Activated gamma-delta T cell (primary cell): Measurements from ENCODE around the gene HERC6.
"Not testable (repeated sequence)": the region's sequence is repeated elsewhere in the genome, so short reads cannot be mapped to it uniquely, and the experiment has no call there.

Experiments used
- DNase-seq: peaks from one replicate; lab custom pipeline; 2025; lab: John Stamatoyannopoulos, UW

The HERC6 gene

DNA sequence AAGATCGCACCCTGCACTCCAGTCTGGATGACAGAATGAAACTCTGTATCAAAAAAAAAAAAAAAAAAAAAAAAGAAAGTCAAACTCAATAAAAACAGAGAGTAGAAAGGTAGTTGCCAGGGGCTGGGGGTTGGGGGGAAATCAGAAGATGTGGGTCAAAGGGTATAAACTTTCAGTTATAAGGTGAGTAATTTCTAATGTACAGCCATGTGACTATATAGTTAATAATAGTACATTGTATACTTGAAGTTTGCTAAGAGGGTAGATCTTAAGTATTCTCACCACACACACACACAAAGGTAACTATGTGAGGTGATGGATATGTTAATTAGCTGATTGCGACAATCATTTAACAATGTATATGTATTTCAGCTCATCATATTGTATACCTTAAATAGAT lies 11.5 kb downstream of the HERC6 start:
- no peak for DNase-seq

GRCh38 chr4:88391703-88392102 lies 13.1 kb downstream of the HERC6 start:
- DNase-seq = no peak

DNA sequence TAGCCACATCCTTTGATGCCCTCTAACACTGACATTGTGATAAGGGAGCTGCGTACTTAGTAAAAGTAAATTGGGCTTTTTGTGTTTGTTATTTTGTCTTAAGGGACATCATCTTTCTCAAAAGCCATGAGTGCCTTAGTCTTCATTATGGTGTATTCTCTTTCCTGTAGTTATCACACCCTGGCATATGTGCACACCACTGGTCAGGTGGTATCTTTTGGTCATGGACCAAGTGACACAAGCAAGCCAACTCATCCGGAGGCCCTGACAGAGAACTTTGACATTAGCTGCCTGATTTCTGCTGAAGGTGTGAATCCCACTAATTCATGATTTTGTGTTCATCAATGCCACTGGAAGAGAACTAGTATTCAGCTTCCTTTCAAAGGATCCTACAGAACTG lies 18.0 kb downstream of the HERC6 start:
- DNase-seq = no peak

DNA sequence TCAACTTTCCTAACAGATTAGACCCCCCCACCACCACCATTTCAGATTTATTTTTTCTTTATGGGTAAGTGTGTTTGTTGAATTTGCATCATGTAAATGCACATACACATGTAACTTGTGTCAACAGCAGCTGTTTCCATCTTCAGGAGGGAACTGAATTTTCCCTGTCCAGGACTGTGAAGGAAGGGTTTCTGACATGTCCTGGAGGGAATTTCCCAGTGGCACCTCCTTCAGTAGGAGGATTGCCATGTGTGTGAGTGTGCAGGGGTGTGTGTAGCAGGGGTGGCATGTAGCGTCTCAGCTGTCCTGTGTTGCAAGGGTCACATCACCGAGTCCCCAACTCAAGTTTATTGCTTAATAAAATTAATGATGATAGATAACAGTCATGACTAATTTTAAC lies 19.7 kb downstream of the HERC6 start:
- DNase-seq = no peak

DNA sequence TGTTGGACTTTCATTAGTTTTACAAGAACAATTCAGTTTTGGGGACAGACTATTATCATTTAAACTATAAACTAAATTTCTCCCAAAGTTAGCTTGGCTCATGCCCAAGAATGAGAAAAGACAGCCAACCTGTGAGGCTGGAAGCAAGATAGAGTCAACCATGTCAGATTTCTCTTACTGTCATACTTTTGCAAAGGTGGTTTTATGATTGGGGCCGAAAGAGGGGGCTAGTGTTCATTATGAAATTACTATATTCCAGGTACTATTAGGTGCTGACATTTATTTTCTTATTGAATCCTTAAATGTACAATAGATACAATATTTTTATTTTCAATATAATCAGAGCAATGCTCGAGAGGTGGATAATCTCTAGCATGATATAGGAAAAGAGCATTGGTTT lies 30.6 kb downstream of the HERC6 start:
- no peak for DNase-seq

DNA sequence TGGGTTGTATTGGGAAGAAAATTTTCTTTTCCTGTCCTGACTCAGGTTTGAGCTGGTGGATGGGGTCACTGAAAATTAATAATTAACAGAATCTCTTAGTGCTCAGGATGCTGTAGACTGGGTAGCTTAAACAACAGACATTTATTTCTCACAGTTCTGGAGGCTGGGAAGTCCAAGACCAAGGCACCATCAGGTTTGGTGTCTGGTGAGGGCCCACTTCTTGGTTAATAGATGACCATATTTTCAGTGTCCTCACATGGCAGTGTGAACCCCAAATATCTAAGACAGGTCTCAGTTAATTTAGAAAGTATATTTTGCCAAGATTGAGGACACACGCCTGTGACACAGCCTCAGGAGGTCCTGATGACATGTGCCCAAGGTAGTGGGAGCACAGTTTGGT lies 31.1 kb downstream of the HERC6 start:
- DNase-seq = no peak

DNA sequence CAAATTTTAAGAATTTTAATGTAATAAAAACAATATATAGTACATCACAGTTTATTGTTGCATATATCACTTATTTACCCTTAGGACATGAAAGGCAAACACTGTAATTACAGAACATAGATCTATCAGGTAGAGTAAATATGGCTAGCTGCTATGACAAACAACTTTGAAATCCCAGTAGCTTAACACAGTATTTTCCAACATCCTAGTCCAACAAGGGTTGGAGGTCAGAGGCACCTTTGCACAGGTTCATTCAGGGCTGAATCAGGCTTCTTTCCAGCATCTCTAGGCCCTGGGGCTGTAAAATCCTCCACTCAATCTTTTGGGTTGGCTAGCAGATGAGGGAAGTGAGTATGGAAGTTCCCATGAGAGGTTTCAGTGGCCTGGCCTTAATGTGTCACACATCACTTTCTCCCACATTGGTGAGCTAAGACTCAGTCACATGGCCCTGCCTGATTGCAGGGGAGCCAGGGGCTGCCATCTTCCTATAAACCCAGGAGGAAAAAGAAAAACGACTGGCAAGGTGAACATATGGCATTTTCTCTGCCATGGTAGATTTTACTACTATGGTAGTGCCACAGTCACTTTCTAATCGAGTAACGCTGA lies 32.9 kb downstream of the HERC6 start:
- DNase-seq = no peak

DNA sequence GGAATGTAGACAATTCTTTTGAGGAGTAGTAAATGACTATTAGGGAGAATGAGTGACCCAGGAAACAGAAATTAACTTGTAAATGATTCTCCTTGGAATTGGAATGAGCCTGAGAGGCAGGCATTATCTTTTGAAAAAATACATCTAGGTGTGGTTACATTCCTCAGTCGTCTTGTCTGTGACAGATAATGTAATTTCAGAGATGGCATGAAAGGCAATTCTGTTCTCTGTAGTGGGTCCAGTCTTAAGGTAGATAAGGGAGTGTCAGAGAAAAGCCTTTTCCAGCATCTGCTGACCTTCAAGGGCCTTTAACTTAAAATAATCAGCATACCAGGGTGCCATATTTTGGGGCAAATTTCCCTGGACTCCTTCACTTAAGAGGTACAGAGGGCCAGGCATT lies 35.1 kb downstream of the HERC6 start:
- DNase-seq = no peak

DNA sequence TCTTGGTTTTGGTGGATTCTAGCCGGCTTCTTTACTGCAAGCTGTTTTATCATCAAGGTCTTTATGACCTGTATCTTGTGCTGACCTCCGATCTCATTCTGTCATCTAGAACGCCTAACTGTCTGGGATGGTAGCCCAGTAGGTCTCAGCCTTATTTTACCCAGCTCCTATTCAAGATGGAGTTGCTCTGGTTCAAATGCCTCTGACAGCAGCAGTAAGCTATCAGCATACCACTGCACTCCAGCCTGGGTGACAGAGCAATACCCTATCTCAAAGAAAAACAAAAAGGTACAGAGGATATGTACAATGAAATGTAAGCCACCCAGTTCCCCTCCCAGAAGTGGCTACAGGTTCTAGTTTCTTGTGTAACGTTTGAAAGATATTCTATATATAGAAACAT lies 36.1 kb downstream of the HERC6 start:
- DNase-seq = no peak

- no peak for DNase-seq
These were observed 37.3 kb downstream of the HERC6 start for GRCh38 chr4:88415982-88416381.

DNA sequence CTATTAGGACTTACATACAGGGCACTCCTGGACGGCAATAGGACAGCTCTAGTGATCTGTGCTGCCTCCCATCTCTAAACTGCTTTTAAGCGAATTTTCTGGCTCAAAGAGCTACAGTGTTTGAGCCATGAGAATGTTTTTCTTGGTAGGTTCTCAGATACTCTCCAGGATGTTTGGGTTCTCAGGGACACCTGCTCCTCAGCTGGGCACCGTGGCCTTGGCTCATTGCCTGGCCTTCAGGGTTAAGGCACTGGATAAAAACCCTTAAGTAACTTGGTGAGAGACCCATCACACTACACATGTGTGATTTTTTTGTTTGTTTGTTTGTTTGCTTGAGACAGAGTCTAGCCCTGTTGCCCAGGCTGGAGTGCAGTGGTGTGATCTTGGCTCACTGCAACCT lies 39.8 kb downstream of the HERC6 start:
- DNase-seq = no peak

GRCh38 chr4:88419874-88420273 lies 41.2 kb downstream of the HERC6 start:
- DNase-seq = no peak

DNA sequence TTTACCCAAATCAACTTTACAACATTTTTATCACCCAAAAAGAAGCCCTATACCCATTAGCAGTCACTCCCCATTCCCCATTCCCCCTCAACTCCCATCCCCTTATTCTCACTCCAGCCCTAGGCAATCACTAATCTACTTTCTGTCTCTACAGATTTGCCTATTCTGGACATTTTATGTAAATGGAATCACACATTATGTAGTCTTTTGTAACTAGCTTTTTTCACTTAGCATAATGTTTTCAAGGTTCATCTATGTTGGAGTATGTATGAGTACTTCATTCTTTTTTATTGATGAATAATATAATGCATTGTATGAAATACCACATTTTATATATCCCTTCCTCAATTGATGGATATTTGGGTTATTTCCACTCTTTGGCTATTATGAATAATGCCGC lies 42.2 kb downstream of the HERC6 start:
- no peak for DNase-seq

DNA sequence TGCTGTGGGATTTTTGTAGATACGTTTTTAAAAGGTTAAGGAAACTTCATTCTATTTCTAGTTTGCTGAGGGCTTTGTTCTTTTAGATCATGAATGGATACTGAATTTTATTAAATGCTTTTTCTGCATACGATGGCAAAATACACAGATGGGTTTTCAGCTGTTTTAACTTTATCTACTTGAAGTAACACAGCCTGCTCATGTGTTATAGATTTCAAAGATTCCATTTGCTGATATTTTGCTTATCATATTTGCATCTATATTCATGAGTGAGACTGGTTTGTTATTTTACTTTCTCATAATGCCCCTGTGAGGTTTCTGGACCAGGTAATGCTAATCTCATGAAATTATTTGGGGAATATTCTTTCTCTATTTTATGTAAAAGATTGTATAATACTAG lies 43.8 kb downstream of the HERC6 start:
- DNase-seq = no peak

GRCh38 chr4:88429401-88429800 lies 50.7 kb downstream of the HERC6 start:
- DNase-seq = no peak

GRCh38 chr4:88435987-88436693 lies 57.5 kb downstream of the HERC6 start:
- DNase-seq = no peak

GRCh38 chr4:88437873-88438272 lies 59.2 kb downstream of the HERC6 start:
- DNase-seq = not testable (repeated sequence)

GRCh38 chr4:88439161-88439760 lies 60.6 kb downstream of the HERC6 start:
- no peak for DNase-seq

DNA sequence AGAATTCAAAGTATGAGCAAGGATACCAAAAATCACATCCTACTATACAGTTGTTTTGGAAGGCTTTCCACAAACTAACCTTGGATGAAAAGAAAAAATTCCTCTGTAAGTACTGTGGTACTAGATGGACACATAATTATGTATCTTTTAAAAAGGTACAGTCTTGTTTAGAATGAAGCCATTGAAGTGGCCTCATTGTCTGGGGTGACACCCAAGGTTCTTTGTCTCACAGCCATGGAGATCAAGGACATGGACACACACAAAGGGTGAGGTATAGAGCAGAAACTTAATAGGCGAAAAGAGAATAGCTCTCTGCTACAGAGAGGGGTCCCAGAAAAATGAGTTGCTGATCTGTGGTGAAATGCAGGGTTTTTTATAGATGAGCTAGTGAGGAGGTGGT lies 61.5 kb downstream of the HERC6 start:
- no peak for DNase-seq

DNA sequence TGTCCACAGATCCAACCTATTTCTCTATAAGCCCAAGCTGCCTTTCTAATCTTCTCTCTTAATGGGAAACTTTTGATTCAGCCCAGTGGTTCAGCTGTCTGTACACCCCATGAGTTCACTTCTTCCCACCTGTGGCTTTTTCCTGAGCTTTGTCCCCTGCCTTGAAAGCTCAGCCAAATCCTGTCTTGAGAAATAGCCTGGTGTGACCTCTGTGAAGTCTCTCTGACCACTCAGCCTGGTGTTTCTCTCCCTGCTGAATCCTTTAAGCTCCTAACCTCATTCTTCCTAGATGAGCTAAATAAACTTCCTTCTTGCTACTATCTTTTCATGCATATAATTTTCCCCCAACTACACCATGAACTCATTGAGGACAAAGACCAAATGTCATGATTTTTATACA lies 63.0 kb downstream of the HERC6 start:
- no peak for DNase-seq

- no peak for DNase-seq
These were observed 64.1 kb downstream of the HERC6 start for GRCh38 chr4:88442689-88443191.

GRCh38 chr4:88443486-88443885 lies 64.8 kb downstream of the HERC6 start:
- DNase-seq = no peak

DNA sequence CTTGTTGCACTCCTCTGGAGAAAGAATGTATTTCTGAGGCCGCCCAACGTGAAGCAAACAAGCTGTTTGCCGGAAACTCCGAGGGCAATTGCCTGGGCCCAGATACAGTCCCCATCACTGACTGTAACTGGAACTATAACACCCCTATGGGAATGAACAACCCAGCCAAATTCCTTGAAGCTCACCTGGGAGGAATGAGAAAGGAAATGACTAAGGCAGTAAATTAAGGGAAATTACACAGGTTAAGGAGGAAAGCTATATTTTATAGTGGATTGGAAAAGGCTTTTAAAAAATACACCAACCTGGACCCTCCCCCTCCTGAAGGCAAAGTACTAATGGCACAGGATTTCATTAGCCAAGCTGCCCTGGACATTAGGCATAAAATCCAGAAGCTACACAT lies 66.6 kb downstream of the HERC6 start:
- DNase-seq = no peak
